GM15510 (cell line): Measurements from ENCODE around the gene BBS9.

ENCODE experiments used
- POLR2A ChIP-seq: IDR thresholded peaks from 3 replicates; pipeline ENCODE4 v1.6.1; 2011; ENCODE audit warnings: borderline replicate concordance; ENCODE audit not compliant: insufficient read length; ENCODE audit errors: extremely low read depth

BBS9 gene

GRCh38 chr7:33654676-33655075 lies 525.3 kb downstream of the BBS9 start:
- TF ChIP-seq POLR2A, result no peak
